ENCODE measurements around the gene GRID1. TPM values are rescaled to one million over a fixed set of nuclear protein-coding genes. Genes with fewer than 3 reads are reported as not detected.

GRID1 gene
- total and polyA plus RNA-seq, 10 of the 15 experiments (the other 5 are each of a cell fraction or from before 2014, with no cell fraction given), result 0.04 to 0.62 (median 0.08) TPM; not detected in 5

DNA sequence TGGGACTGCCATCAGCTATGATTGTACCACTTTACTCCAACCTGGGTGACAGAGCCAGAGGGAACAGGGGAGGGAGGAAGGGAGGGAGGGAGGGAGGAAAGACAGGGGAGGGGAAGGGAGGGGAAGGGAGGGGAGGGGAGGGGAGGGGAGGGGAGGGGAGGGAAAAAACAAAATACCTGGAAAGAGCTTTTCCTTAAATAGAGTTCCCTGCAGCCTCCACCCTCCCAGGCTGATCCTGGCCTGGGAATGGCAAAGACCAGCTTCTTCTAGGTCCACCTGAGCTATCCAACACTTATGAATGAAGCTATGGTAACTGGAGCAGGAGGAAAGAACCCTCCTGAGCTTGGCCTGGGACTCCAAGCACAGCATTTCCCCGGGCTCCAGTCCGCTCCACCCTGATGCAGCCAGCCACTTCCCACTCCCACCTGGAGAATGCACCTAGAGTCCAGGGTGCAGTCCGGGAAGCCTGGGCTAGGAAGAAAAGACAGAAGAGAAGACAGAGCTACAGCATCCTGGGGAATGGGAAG lies 66.1 kb downstream of the GRID1 start:
- 7% methylated on average over 3 of the region's 3 CpGs for WGBS (ENCODE audit: insufficient coverage, insufficient replicate concordance, low lambda C conversion rate, missing lambda C conversion rate)
- RAD21 ChIA-PET (ENCODE audit: unreplicated experiment), result no interaction called here

DNA sequence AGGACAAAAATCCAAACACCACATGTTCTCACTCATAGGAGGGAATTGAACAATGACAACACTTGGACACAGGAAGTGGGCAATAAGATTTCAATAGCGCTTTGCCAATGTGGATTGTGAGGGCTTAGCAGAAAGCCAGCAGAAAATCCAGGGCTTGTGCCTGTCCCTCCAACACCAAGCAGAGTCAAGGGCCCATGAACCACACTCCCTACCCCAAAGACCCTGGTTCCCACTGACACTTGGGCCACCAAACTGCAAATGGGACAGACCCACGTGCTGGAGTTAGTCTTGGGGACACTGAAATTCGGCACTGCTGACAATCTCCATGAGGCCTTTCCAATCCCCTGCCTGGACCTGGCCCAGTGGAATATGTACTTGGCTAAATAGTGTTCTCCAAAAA lies 67.0 kb downstream of the GRID1 start:
- POLR2A ChIA-PET, result no interaction called here
- no peak overlapping the region for H3K27ac ChIP-seq (ENCODE audit: control insufficient read depth, insufficient read depth)
- no peak overlapping the region for H3K4me2 ChIP-seq (ENCODE audit: control insufficient read depth, insufficient read depth)
- no peak for DNase-seq (ENCODE audit: low read depth, low spot score)
- no peaks in the 10 kb centered on the region for H3K36me3 ChIP-seq (ENCODE audit: control insufficient read depth in 2 of 2, insufficient read depth in 2 of 2, low read length in 1 of 2)
- H3K4me3 ChIP-seq, result no peak overlapping the region
- RAD21 ChIA-PET (ENCODE audit: unreplicated experiment), result no interaction called here
- H4K20me1 ChIP-seq (ENCODE audit: control insufficient read depth, insufficient read depth), result peaks cover 3% of the 10 kb centered on the region; the same call in 1 of the 2 replicates
- ATAC-seq, result no peak
- in situ Hi-C loops (cut with MboI) (no loop called here), intact Hi-C loops (cut with micrococcal nuclease; ENCODE audit: unreplicated experiment) (no loop called here)
- peaks cover 0 to 1% of the 10 kb centered on the region in 2 experiments; a peak in 2 of 4 replicates for H3K27me3 ChIP-seq (replicated peaks in 1 of 2; ENCODE audit: control insufficient read depth in 2 of 2, insufficient read depth in 2 of 2, low read length in 1 of 2)
- no peak overlapping the region; the same call in 1 of the 2 replicates for H3K9ac ChIP-seq (ENCODE audit: control insufficient read depth, insufficient read depth, low read length)
- no peak for FAIRE-seq
- H3K4me1 ChIP-seq (ENCODE audit: control insufficient read depth, insufficient read depth, low read length), result no peaks in the 10 kb centered on the region
- BruUV-seq (replicated peaks), result no TSS peak
- H3K79me2 ChIP-seq (ENCODE audit: control insufficient read depth, insufficient read depth, low read length), result no peaks in the 10 kb centered on the region
- CTCF ChIA-PET, result no interaction called here
- H2AFZ ChIP-seq (ENCODE audit: control insufficient read depth, low read depth, low read length), result no peak overlapping the region
- SMC1A ChIA-PET (ENCODE audit: uncharacterized antibody, unreplicated experiment), result no interaction called here
- H3K9me3 ChIP-seq (replicated peaks; ENCODE audit: control insufficient read depth, insufficient read depth, low read length), result no peaks in the 10 kb centered on the region
- whole genome bisulfite sequencing (ENCODE audit: insufficient coverage, insufficient replicate concordance, low lambda C conversion rate, missing lambda C conversion rate), result 24% methylated on average over 3 of the region's 3 CpGs
- TF ChIP-seq LARP7 (IDR thresholded peaks at IDR 0.05) (no peak), FOXM1 (IDR thresholded peaks at IDR 0.05; ENCODE audit: low read depth, low read length) (no peak), RAD51 (IDR thresholded peaks at IDR 0.05) (no peak), EZH2 (IDR thresholded peaks at IDR 0.05; ENCODE audit: borderline replicate concordance, control insufficient read depth, low read depth, low read length) (no peak), STAT3 (IDR thresholded peaks at IDR 0.05; ENCODE audit: low read depth, low read length) (no peak), ETV6 (conservative IDR thresholded peaks at IDR 0.05 in 1 of 2, IDR thresholded peaks at IDR 0.05 in 1 of 2; ENCODE audit: borderline replicate concordance in 1 of 2, low read depth in 1 of 2) (no peak), CBX5 (IDR thresholded peaks at IDR 0.05; ENCODE audit: low read depth) (no peak), ATF7 (IDR thresholded peaks at IDR 0.05; ENCODE audit: low read depth) (no peak)
- TF ChIP-seq, protein P1, sequence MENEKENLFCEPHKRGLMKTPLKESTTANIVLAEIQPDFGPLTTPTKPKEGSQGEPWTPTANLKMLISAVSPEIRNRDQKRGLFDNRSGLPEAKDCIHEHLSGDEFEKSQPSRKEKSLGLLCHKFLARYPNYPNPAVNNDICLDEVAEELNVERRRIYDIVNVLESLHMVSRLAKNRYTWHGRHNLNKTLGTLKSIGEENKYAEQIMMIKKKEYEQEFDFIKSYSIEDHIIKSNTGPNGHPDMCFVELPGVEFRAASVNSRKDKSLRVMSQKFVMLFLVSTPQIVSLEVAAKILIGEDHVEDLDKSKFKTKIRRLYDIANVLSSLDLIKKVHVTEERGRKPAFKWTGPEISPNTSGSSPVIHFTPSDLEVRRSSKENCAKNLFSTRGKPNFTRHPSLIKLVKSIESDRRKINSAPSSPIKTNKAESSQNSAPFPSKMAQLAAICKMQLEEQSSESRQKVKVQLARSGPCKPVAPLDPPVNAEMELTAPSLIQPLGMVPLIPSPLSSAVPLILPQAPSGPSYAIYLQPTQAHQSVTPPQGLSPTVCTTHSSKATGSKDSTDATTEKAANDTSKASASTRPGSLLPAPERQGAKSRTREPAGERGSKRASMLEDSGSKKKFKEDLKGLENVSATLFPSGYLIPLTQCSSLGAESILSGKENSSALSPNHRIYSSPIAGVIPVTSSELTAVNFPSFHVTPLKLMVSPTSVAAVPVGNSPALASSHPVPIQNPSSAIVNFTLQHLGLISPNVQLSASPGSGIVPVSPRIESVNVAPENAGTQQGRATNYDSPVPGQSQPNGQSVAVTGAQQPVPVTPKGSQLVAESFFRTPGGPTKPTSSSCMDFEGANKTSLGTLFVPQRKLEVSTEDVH (IDR thresholded peaks at IDR 0.05; ENCODE audit: low read depth, partially characterized antibody), result no peak
- TF ChIP-seq, protein P2, sequence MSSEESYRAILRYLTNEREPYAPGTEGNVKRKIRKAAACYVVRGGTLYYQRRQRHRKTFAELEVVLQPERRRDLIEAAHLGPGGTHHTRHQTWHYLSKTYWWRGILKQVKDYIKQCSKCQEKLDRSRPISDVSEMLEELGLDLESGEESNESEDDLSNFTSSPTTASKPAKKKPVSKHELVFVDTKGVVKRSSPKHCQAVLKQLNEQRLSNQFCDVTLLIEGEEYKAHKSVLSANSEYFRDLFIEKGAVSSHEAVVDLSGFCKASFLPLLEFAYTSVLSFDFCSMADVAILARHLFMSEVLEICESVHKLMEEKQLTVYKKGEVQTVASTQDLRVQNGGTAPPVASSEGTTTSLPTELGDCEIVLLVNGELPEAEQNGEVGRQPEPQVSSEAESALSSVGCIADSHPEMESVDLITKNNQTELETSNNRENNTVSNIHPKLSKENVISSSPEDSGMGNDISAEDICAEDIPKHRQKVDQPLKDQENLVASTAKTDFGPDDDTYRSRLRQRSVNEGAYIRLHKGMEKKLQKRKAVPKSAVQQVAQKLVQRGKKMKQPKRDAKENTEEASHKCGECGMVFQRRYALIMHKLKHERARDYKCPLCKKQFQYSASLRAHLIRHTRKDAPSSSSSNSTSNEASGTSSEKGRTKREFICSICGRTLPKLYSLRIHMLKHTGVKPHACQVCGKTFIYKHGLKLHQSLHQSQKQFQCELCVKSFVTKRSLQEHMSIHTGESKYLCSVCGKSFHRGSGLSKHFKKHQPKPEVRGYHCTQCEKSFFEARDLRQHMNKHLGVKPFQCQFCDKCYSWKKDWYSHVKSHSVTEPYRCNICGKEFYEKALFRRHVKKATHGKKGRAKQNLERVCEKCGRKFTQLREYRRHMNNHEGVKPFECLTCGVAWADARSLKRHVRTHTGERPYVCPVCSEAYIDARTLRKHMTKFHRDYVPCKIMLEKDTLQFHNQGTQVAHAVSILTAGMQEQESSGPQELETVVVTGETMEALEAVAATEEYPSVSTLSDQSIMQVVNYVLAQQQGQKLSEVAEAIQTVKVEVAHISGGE (CRISPR knock-in tag; IDR thresholded peaks at IDR 0.05), result no peak

More for the DNA sequence above, 66.1 kb downstream of the GRID1 start:
- H4K20me1 ChIP-seq (ENCODE audit: control insufficient read depth, insufficient read depth), result peaks cover 3% of the 10 kb centered on the region; the same call in 1 of the 2 replicates
- no peaks in the 10 kb centered on the region for H3K79me2 ChIP-seq (ENCODE audit: control insufficient read depth, insufficient read depth, low read length)
- intact Hi-C loops (cut with micrococcal nuclease; ENCODE audit: unreplicated experiment) (no loop called here), in situ Hi-C loops (cut with MboI) (no loop called here)
- TF ChIP-seq PAX8 (IDR thresholded peaks at IDR 0.05), result no peak
- no peak for FAIRE-seq
- SMC1A ChIA-PET (ENCODE audit: uncharacterized antibody, unreplicated experiment), result interaction anchor here (0.6 kb wide), 1 partner anchor 286 kb away, joined by 3 read pairs; no protein-coding TSS in a partner anchor
- peaks cover 0 to 1% of the 10 kb centered on the region in 2 experiments; a peak in 2 of 4 replicates for H3K27me3 ChIP-seq (replicated peaks in 1 of 2; ENCODE audit: control insufficient read depth in 2 of 2, insufficient read depth in 2 of 2, low read length in 1 of 2)
- CTCF ChIA-PET, result interaction anchor here (0.6 to 1.1 kb wide), 3 partner anchors 44 to 1185 kb away, joined by 3 read pairs; no protein-coding TSS in a partner anchor
- H2AFZ ChIP-seq (ENCODE audit: control insufficient read depth, low read depth, low read length), result no peak overlapping the region
- no peak overlapping the region for H3K4me2 ChIP-seq (ENCODE audit: control insufficient read depth, insufficient read depth)
- no peak for DNase-seq (ENCODE audit: low read depth, low spot score)
- BruUV-seq (replicated peaks), result no TSS peak
- H3K9me3 ChIP-seq (replicated peaks; ENCODE audit: control insufficient read depth, insufficient read depth, low read length), result no peaks in the 10 kb centered on the region
- H3K36me3 ChIP-seq (ENCODE audit: control insufficient read depth in 2 of 2, insufficient read depth in 2 of 2, low read length in 1 of 2), result no peaks in the 10 kb centered on the region
- no peak overlapping the region for H3K4me3 ChIP-seq
- ATAC-seq, result no peak
- no peak overlapping the region for H3K27ac ChIP-seq (ENCODE audit: control insufficient read depth, insufficient read depth)
- POLR2A ChIA-PET, result interaction anchor here (0.5 kb wide), 1 partner anchor 268 kb away, joined by 8 read pairs; no protein-coding TSS in a partner anchor
- no peak overlapping the region for H3K9ac ChIP-seq (ENCODE audit: control insufficient read depth, insufficient read depth, low read length)
- H3K4me1 ChIP-seq (ENCODE audit: control insufficient read depth, insufficient read depth, low read length), result no peaks in the 10 kb centered on the region
